CD4-positive, alpha-beta memory T cell (primary cell): Measurements from ENCODE around the gene GVQW3. TPM values are rescaled to one million over a fixed set of nuclear protein-coding genes. Genes with fewer than 3 reads are reported as not detected.
A peak's percentile ranks its signal among the peaks of the same experiment; 100 is the strongest.

ENCODE experiments used
- CTCF ChIA-PET: fragments of 350-600 bp; sonication (Branson Sonifier 250); formaldehyde crosslinking; loops from one replicate; lab custom pipeline; 2021; ENCODE audit warnings: inconsistent platforms; ENCODE audit not compliant: partially characterized antibody; lab: Charles Lee
- POLR2A ChIA-PET: fragments of 350-600 bp; sonication (Branson Sonifier 250); formaldehyde crosslinking; loops from one replicate; lab custom pipeline; 2021; ENCODE audit not compliant: partially characterized antibody; lab: Charles Lee
- DNase-seq, 5 donors: peaks; one replicate each; pipeline versions ENCODE4 v3.0.0 to v3.0.0-alpha.2; 2020 to 2022; ENCODE audit warnings: mixed read lengths in 1 of 5
- H3K27ac ChIP-seq: one replicate; pipeline ENCODE4 v1.7.0; 2013; ENCODE audit warnings: low read depth, low read length
- H3K27me3 ChIP-seq: 2 replicates; pipeline ENCODE4 v1.7.0; 2013; ENCODE audit warnings: mild to moderate bottlenecking, low read length, moderate library complexity; ENCODE audit not compliant: insufficient read depth
- H3K36me3 ChIP-seq: 2 replicates; pipeline ENCODE4 v1.7.0; 2013; ENCODE audit warnings: mild to moderate bottlenecking, low read length, moderate library complexity; ENCODE audit not compliant: insufficient read depth
- H3K4me1 ChIP-seq: 2 replicates; pipeline ENCODE4 v1.7.0; 2013; ENCODE audit warnings: mild to moderate bottlenecking, low read length, moderate library complexity; ENCODE audit not compliant: insufficient read depth
- H3K4me3 ChIP-seq, 2 donors: one replicate each; pipeline ENCODE4 v1.7.0; 2013; ENCODE audit warnings: low read length in 2 of 2, mild to moderate bottlenecking in 1 of 2
- H3K9me3 ChIP-seq, 2 donors: one replicate each; pipeline ENCODE4 v1.7.0; 2013; ENCODE audit warnings: low read length in 2 of 2, control low read depth in 1 of 2; ENCODE audit not compliant: control insufficient read depth in 1 of 2
- H3K27ac Mint-ChIP-seq, 7 donors: one replicate each; pipeline ENCODE4 v1.8.0; 2020 to 2021; ENCODE audit warnings: mixed read lengths in 7 of 7, mild to moderate bottlenecking in 6 of 7, inconsistent platforms in 3 of 7, moderate library complexity in 3 of 7
- H3K27me3 Mint-ChIP-seq, 2 donors: one replicate each; pipeline ENCODE4 v1.8.0; 2020 to 2021; ENCODE audit warnings: mixed read lengths in 2 of 2
- H3K36me3 Mint-ChIP-seq, 2 donors: one replicate each; pipeline ENCODE4 v1.8.0; 2020 to 2021; ENCODE audit warnings: mixed read lengths in 2 of 2, inconsistent platforms in 1 of 2, mild to moderate bottlenecking in 1 of 2
- H3K4me1 Mint-ChIP-seq, 4 donors: one replicate each; pipeline ENCODE4 v1.8.0; 2020 to 2021; ENCODE audit warnings: mixed read lengths in 4 of 4, mild to moderate bottlenecking in 1 of 4
- H3K4me3 Mint-ChIP-seq, 8 donors: one replicate each; pipeline ENCODE4 v1.8.0; 2020 to 2021; ENCODE audit warnings: mixed read lengths in 8 of 8, mild to moderate bottlenecking in 7 of 8, moderate library complexity in 6 of 8, inconsistent platforms in 3 of 8
- H3K9me3 Mint-ChIP-seq, 8 donors: one replicate each; pipeline ENCODE4 v1.8.0; 2020 to 2021; ENCODE audit warnings: mixed read lengths in 8 of 8, mild to moderate bottlenecking in 5 of 8, inconsistent platforms in 3 of 8, moderate library complexity in 1 of 8
- intact Hi-C: fragments of 100-400 bp; cut with micrococcal nuclease; formaldehyde crosslinking; loops from one replicate; pipeline ENCODE4 v1.15.1; 2023
- polyA plus RNA-seq, 2 donors: library from polyadenylated mRNA; unstranded; fragments of 300-500 nt; fragmentation: Illumina TruSeq; gene quantifications; one replicate each; pipeline ENCODE4 v1.2.3, GENCODE V29; 2021
- total RNA-seq, 2 experiments: library from RNA; stranded (reverse); gene quantifications; one replicate each; pipeline ENCODE4 v1.2.3, GENCODE V29; 2021

GVQW3 gene
- total and polyA plus RNA-seq, 4 experiments from 2014 or later: 1.7 to 10.1 (median 5.7) TPM

DNA sequence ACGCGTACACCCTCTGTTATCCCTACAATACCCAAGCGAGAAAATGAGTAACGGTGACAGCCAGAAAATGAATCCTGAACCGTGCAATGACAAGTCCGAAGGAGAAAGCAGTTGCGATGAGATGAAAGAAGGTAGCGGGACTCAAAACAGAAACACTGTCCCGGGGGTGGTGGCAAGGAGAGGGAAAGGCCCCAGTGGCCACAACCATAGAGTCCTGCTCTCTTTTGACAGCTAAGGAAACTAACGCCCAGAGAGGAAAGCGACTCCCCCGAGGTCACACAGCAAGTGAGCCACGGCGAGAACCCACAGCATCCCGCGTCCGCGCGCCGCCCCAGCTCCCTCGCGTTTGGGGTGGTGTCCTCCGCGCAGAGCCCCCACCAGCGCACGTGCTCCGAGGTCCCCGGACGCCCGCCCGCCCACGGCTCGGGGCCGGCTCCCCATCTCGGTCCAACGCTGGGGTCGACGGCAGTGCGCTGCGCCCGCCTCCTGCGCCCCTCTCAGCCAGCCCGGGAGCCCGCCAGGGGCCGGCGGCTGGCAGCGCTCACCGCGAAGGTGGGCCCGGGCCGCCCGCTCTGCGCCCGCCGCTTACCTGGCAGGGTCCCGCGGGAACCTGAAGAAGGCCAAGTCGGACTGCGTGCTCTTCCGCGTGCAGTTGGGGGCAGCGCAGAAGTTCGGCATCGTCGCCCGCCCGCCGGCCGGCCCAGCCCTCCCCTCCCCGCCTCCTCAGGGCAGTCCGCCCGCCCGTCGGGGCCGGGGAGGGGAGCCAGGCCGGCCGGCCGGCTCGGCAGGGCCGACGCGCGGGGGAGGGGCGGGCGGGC, 755 bp upstream of the GVQW3 start:
- ChIA-PET CTCF (interaction anchor here (1.5 kb wide), 1 partner anchor 172 kb away, joined by 3 read pairs; no protein-coding TSS in a partner anchor), POLR2A (interaction anchor here (0.9 to 1.2 kb wide), 3 partner anchors 62 to 65 kb away, joined by 3 to 4 read pairs (median 3); partner anchors contain the start of gene EMSY)
- Mint-ChIP-seq H3K9me3 (no peaks in the 10 kb centered on the region), H3K4me3 (peak overlapping the region; percentile 94 to 99 (median 98)), H3K27me3 (no peaks in the 10 kb centered on the region), H3K27ac (peak overlapping the region; percentile 88 to 96 (median 95)), H3K36me3 (peaks cover 3 to 11% of the 10 kb centered on the region in 2 donors), H3K4me1 (peaks cover 44 to 73% (median 60%) of the 10 kb centered on the region in 4 donors)
- H3K4me3 ChIP-seq: peak overlapping the region; percentile 54 to 65
- peaks cover 58% of the 10 kb centered on the region for H3K4me1 ChIP-seq
- H3K27ac ChIP-seq: peak overlapping the region; percentile 68
- intact Hi-C loops: loop anchor here (2.0 kb wide), 2 partner anchors 146 to 174 kb away; partner anchors contain the start of gene WNT11
- peak in 4 of 5 donors; percentile 24 to 71 (median 50) for DNase-seq
- no peaks in the 10 kb centered on the region for H3K36me3 ChIP-seq
- H3K9me3 ChIP-seq: no peaks in the 10 kb centered on the region
- H3K27me3 ChIP-seq: no peaks in the 10 kb centered on the region

DNA sequence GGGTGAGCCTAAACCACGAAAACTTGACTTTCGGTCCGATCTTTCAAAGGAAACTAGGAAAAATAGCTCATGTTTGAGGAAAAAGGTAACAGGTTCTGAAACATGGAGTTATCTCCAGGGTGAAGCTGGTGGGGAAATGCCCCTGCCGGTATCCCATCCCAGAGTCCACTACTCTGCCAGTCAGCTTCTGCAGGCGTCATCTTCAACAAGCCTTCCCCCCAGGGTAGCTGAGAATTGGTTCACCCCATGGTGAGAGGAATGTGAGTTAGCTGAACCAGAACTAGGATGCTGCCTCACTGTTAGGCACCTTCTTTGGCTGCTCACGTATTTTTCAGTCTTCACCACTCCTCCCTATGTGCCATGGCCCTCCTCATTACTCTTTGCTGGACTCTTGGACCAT, 1.1 kb downstream of the GVQW3 start:
- DNase-seq: no peak
- H3K36me3 Mint-ChIP-seq: peaks cover 8 to 11% of the 10 kb centered on the region in 2 donors
- Histone ChIP-seq H3K36me3 (no peaks in the 10 kb centered on the region), H3K4me3 (peak overlapping the region; percentile 82 to 86), H3K9me3 (no peaks in the 10 kb centered on the region), H3K4me1 (peaks cover 45% of the 10 kb centered on the region), H3K27ac (no peak overlapping the region), H3K27me3 (no peaks in the 10 kb centered on the region)
- H3K27me3 Mint-ChIP-seq: no peaks in the 10 kb centered on the region
- no peaks in the 10 kb centered on the region for H3K9me3 Mint-ChIP-seq
- peak overlapping the region in 4 of 7 donors; percentile 30 to 95 (median 76) for H3K27ac Mint-ChIP-seq
- CTCF ChIA-PET: no interaction called here
- H3K4me1 Mint-ChIP-seq: peaks cover 38 to 57% (median 49%) of the 10 kb centered on the region in 4 donors
- intact Hi-C loops: no loop called here
- POLR2A ChIA-PET: interaction anchor here (0.7 to 1.3 kb wide), 3 partner anchors 10 to 284 kb away, joined by 3 to 5 read pairs (median 4); no protein-coding TSS in a partner anchor
- peak overlapping the region in 7 of 8 donors; percentile 57 to 98 (median 94) for H3K4me3 Mint-ChIP-seq

DNA sequence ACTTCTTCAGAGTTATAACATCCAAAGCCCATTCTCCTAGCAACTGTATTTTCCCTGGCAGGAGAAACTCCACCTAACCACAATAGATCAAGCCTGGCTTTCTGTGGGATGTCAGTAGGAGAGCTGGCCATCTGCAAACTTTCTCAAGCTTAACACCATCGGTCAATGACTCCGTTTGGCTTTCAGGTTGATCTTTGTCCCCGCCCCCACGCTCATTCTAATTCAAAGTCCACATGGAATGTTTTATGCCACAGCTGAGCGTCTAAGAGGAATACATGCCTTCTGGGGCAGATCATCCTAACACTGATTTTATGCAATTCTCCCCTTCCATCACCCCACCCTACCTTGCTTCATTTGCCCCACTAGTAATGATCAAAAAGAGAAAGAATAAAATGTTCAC, 4.8 kb downstream of the GVQW3 start:
- peaks cover 20 to 30% (median 25%) of the 10 kb centered on the region in 4 donors for H3K4me1 Mint-ChIP-seq
- H3K4me3 Mint-ChIP-seq: no peak overlapping the region
- POLR2A ChIA-PET: no interaction called here

DNA sequence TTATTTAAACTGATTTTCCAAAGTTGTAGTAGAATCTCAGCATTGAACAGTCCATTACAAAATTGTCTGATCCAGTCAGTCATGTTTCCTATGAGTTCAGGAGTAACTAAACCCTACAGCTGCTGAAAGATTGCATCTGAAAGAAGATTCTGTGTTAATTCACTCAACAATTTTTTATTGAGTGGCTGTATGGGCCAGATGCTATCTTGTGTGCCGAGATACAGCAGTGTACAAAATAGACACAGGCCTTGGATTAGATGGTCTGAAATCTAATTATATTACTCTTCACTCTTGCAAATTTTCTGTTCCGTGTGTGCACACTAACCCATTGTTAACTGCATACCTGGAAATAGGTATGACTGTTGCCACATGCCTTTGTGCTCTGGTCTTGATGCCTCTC, 7.3 kb downstream of the GVQW3 start:
- CTCF ChIA-PET: interaction anchor here (1.0 kb wide), 1 partner anchor 70 kb away, joined by 3 read pairs; no protein-coding TSS in a partner anchor
- no peaks in the 10 kb centered on the region for H3K27me3 Mint-ChIP-seq
- intact Hi-C loops: no loop called here

More for the DNA sequence above, 4.8 kb downstream of the GVQW3 start:
- no peaks in the 10 kb centered on the region for H3K9me3 ChIP-seq
- Mint-ChIP-seq H3K9me3 (no peaks in the 10 kb centered on the region), H3K36me3 (peaks cover 7 to 8% of the 10 kb centered on the region in 2 donors), H3K27ac (no peak overlapping the region), H3K27me3 (no peaks in the 10 kb centered on the region)
- CTCF ChIA-PET: no interaction called here
- no peak for DNase-seq
- no peak overlapping the region for H3K27ac ChIP-seq
- intact Hi-C loops: no loop called here
- H3K27me3 ChIP-seq: no peaks in the 10 kb centered on the region
- H3K4me3 ChIP-seq: no peak overlapping the region
- H3K36me3 ChIP-seq: no peaks in the 10 kb centered on the region
- H3K4me1 ChIP-seq: peaks cover 20% of the 10 kb centered on the region

GRCh38 chr11:76391021-76391420, 9.9 kb downstream of the GVQW3 start:
- peaks cover 0 to 8% (median 0%) of the 10 kb centered on the region in 4 donors for H3K4me1 Mint-ChIP-seq
- Histone ChIP-seq H3K27me3 (no peaks in the 10 kb centered on the region), H3K4me3 (no peak overlapping the region), H3K27ac (no peak overlapping the region), H3K4me1 (no peaks in the 10 kb centered on the region), H3K9me3 (no peaks in the 10 kb centered on the region), H3K36me3 (no peaks in the 10 kb centered on the region)
- ChIA-PET CTCF (interaction anchor here (1.2 kb wide), 1 partner anchor 51 kb away, joined by 4 read pairs; no protein-coding TSS in a partner anchor), POLR2A (no interaction called here)
- peaks cover 0 to 5% of the 10 kb centered on the region in 2 donors for H3K36me3 Mint-ChIP-seq
- H3K27me3 Mint-ChIP-seq: no peaks in the 10 kb centered on the region
- no peak for DNase-seq
- no peak overlapping the region for H3K4me3 Mint-ChIP-seq
- peak overlapping the region in 2 of 7 donors; percentile 22 to 34 for H3K27ac Mint-ChIP-seq
- H3K9me3 Mint-ChIP-seq: no peaks in the 10 kb centered on the region
- intact Hi-C loops: no loop called here

More for the DNA sequence above, 7.3 kb downstream of the GVQW3 start:
- DNase-seq: no peak
- peak overlapping the region in 1 of 7 donors; percentile 10 for H3K27ac Mint-ChIP-seq
- H3K4me3 Mint-ChIP-seq: no peak overlapping the region
- Histone ChIP-seq H3K9me3 (no peaks in the 10 kb centered on the region), H3K4me1 (no peaks in the 10 kb centered on the region), H3K27ac (no peak overlapping the region), H3K27me3 (no peaks in the 10 kb centered on the region), H3K4me3 (no peak overlapping the region), H3K36me3 (no peaks in the 10 kb centered on the region)
- peaks cover 6 to 12% (median 9%) of the 10 kb centered on the region in 4 donors for H3K4me1 Mint-ChIP-seq
- peaks cover 0 to 8% of the 10 kb centered on the region in 2 donors for H3K36me3 Mint-ChIP-seq
- no peaks in the 10 kb centered on the region for H3K9me3 Mint-ChIP-seq
- POLR2A ChIA-PET: no interaction called here

GRCh38 chr11:76391811-76392475, 10.8 kb downstream of the GVQW3 start:
- intact Hi-C loops: no loop called here
- H3K27me3 ChIP-seq: no peaks in the 10 kb centered on the region
- Mint-ChIP-seq H3K27me3 (no peaks in the 10 kb centered on the region), H3K27ac (no peak overlapping the region), H3K9me3 (no peaks in the 10 kb centered on the region), H3K4me3 (no peak overlapping the region), H3K4me1 (peaks cover 0 to 5% (median 0%) of the 10 kb centered on the region in 4 donors), H3K36me3 (no peaks in the 10 kb centered on the region)
- ChIA-PET CTCF (no interaction called here), POLR2A (no interaction called here)
- no peaks in the 10 kb centered on the region for H3K9me3 ChIP-seq
- H3K36me3 ChIP-seq: no peaks in the 10 kb centered on the region
- no peak overlapping the region for H3K4me3 ChIP-seq
- H3K4me1 ChIP-seq: no peaks in the 10 kb centered on the region
- no peak overlapping the region for H3K27ac ChIP-seq
- DNase-seq: no peak

- Histone ChIP-seq H3K9me3 (no peaks in the 10 kb centered on the region), H3K4me3 (no peak overlapping the region), H3K27me3 (no peaks in the 10 kb centered on the region), H3K27ac (no peak overlapping the region), H3K36me3 (no peaks in the 10 kb centered on the region), H3K4me1 (no peaks in the 10 kb centered on the region)
- H3K36me3 Mint-ChIP-seq: no peaks in the 10 kb centered on the region
- CTCF ChIA-PET: no interaction called here
- H3K27ac Mint-ChIP-seq: no peak overlapping the region
- no peaks in the 10 kb centered on the region for H3K27me3 Mint-ChIP-seq
- POLR2A ChIA-PET: no interaction called here
- intact Hi-C loops: no loop called here
- no peaks in the 10 kb centered on the region for H3K9me3 Mint-ChIP-seq
- DNase-seq: no peak
- no peak overlapping the region for H3K4me3 Mint-ChIP-seq
- peaks cover 0 to 5% (median 0%) of the 10 kb centered on the region in 4 donors for H3K4me1 Mint-ChIP-seq
Observed at GRCh38 chr11:76392870-76393269, 11.7 kb downstream of the GVQW3 start.
